ENCODE measurements around the gene PTH2.

The PTH2 gene

DNA sequence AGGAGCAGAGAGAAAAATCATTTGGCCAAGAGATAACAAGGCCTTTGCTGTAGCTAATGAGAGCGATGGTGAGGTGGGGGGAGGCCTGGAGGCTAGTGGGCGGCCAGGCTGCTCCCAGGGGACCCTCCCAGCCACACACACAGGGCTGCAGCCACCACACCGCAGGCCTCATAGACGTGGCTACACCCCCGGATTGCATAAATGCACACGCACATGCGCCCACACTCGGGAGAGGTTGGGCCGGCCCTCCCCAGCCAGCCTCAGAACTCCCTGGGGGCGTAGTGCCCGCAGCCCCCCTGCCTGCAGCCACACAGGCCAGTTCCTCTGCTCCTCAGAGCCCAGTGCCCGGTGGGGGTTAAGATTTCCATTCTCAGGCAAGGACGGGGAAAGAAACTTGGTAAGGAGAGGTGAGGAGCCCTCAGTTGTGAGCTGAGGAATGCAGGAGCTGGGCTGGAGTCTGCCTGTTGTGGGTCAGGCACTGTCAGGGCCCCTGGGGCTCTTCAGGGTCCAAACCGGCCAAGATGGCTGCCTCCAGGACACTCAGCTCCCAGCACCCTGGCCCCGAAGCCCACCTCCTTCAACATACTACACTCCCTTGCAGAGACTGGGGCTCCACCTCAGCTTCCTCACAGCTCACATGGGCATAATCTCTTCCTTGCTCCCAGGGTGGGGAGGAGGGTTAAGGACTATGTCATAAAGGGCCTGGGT, 8.0 kb downstream of the PTH2 start:
- no peak overlapping the region for H3K27ac Mint-ChIP-seq
- peaks cover 8% of the 10 kb centered on the region for H3K4me1 Mint-ChIP-seq (ENCODE audit: low read depth)
- no peak overlapping the region for H3K4me3 Mint-ChIP-seq
- H3K9me3 Mint-ChIP-seq = no peaks in the 10 kb centered on the region
- peaks cover 26% of the 10 kb centered on the region for H3K27me3 Mint-ChIP-seq
- no peaks in the 10 kb centered on the region for H3K36me3 Mint-ChIP-seq (ENCODE audit: low read depth)

DNA sequence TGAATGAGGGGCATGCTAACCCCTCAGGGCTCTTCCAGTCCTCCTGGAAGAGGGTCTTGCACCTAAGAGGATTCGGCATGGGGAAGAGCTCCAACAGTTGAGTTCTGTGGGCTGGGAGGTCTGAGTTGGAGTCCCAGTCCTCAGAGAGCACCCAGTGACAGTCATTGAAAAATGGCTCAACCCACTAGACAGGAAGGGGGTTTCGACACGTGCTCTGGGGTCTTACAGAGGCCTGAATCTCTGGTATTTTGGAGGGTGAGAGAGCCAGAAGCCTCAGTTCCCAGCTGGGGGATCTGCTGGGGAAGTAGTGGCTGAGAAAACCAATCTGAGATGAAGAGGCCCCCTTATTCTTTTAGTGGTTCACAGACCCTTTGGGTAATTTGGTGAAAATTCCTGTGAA, 9.0 kb downstream of the PTH2 start:
- H3K36me3 Mint-ChIP-seq (ENCODE audit: low read depth) = no peaks in the 10 kb centered on the region
- H3K27ac Mint-ChIP-seq = no peak overlapping the region
- peaks cover 18% of the 10 kb centered on the region for H3K4me1 Mint-ChIP-seq (ENCODE audit: low read depth)
- H3K27me3 Mint-ChIP-seq = peaks cover 16% of the 10 kb centered on the region
- no peak overlapping the region for H3K4me3 Mint-ChIP-seq
- no peaks in the 10 kb centered on the region for H3K9me3 Mint-ChIP-seq

DNA sequence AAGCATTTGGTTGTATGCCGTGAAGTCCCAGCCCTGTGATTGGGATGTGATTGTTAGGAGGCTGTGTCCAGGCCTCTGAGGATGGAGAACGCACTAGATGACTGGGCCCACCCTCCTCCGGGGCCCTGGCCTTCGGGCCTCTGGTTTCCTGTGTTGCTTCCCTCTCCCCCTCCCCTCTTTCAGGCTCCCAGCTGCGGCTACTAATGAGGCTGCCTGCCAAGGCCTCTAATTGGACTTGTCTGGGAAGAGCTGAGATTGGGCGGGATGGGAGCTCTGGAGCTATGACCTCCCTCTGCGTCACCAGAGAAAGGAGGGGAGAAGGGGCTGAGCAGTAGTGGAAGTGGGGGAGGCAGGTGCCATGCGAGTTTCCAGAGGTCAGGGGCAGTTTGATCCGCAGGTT, 9.9 kb downstream of the PTH2 start:
- H3K4me1 Mint-ChIP-seq (ENCODE audit: low read depth) = peaks cover 27% of the 10 kb centered on the region
- no peak overlapping the region for H3K4me3 Mint-ChIP-seq
- H3K27ac Mint-ChIP-seq = no peak overlapping the region
- no peaks in the 10 kb centered on the region for H3K36me3 Mint-ChIP-seq (ENCODE audit: low read depth)
- no peaks in the 10 kb centered on the region for H3K9me3 Mint-ChIP-seq
- H3K27me3 Mint-ChIP-seq = peaks cover 7% of the 10 kb centered on the region

DNA sequence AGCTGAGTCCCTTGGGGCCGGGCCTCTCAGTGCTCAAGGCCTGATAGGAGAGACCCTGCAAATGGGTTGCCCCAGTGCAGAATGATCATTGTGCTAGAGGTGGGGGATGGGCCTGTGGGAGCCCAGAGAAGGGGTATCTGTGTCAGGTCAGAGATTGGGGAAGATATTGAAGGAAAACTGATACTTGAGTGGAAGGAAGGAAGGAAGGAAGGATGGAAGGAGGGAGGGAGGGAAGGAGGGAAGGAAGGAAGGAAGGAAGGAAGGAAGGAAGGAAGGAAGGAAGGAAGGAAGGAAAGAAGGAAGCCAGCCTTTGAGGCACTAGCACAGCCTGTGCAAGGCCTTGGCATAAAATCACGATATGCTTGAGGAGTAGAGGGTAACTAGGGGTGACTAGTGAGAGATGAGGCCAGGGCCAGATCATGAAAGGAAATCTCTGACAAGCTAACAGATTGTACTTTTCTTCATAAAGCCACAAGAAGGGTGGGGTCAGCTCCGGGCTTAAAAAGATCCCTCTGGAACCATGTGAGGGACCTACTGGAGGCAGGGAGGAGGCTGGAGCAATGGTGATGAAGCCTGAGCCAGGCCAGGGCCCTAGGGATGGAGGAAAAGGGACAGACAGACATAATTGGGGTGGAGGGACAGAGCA, 11.4 kb downstream of the PTH2 start:
- no peaks in the 10 kb centered on the region for H3K36me3 Mint-ChIP-seq (ENCODE audit: low read depth)
- no peaks in the 10 kb centered on the region for H3K9me3 Mint-ChIP-seq
- no peak overlapping the region for H3K4me3 Mint-ChIP-seq
- no peak overlapping the region for H3K27ac Mint-ChIP-seq
- peaks cover 37% of the 10 kb centered on the region for H3K4me1 Mint-ChIP-seq (ENCODE audit: low read depth)
- H3K27me3 Mint-ChIP-seq = no peaks in the 10 kb centered on the region

DNA sequence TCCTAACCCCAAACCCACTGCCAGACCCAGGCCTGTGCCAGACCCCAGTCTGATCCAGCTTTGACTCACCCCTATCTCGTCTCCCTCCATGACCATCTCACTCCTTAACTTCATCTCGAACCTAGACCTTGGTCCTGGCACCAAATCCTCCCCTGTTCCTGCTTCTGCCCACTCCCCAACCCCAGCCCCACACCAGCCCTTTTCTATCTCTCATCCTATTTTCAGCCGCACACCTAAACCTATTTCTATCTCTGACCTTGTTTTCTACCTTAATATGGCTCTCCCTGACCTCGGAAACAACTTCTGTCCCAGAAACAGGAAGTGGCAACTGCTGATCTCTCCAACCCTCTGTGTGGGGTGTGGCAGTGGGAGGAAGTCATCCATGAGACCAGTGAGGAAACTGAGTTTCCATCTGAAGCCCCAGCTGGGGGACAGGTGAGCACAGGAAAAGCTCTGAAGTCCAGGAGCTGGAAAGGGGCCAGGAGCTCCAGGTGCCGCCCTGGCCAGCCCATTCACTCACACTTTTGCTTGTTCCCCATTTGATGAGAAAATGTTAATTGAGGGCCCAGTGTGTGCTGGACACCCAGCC, 13.7 kb downstream of the PTH2 start:
- no peaks in the 10 kb centered on the region for H3K9me3 Mint-ChIP-seq
- H3K36me3 Mint-ChIP-seq (ENCODE audit: low read depth) = no peaks in the 10 kb centered on the region
- H3K27ac Mint-ChIP-seq = peak overlapping the region; percentile 87
- peaks cover 37% of the 10 kb centered on the region for H3K4me1 Mint-ChIP-seq (ENCODE audit: low read depth)
- peak overlapping the region; percentile 53 for H3K4me3 Mint-ChIP-seq
- H3K27me3 Mint-ChIP-seq = no peaks in the 10 kb centered on the region

DNA sequence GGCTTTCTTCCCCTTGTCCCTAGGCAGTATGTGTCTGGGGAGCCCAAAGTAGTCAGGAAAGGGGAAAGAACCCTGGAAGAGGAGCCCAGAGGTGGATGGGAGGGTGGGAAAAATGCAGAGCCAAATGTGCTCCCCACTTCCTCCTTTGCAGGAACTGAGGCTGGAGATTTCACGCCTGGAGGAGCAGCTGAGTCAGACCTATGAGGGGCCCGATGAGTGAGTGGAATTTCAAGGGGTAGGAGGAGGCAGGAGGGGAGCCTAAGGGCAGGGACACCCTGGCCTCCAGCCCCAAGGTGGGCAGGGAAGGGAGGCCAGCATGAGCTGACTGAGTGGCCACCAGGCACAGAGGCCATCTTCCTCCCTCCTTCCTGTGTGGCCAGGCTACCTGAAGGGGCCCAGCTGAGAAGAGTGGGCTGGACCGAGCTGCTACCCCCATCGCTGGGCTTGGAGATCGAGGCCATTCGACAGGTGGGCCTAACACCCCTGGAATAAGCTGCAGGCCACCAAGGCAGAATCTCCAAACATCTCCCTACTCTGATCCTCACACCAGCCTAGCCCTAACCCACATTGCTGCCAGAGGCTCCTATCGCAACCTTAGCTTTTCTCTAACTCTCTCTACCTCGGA, 14.3 kb downstream of the PTH2 start:
- Mint-ChIP-seq H3K36me3 (ENCODE audit: low read depth) (no peaks in the 10 kb centered on the region), H3K4me3 (peak overlapping the region; percentile 53), H3K27ac (peak overlapping the region; percentile 87), H3K4me1 (ENCODE audit: low read depth) (peaks cover 37% of the 10 kb centered on the region), H3K9me3 (no peaks in the 10 kb centered on the region), H3K27me3 (no peaks in the 10 kb centered on the region)

DNA sequence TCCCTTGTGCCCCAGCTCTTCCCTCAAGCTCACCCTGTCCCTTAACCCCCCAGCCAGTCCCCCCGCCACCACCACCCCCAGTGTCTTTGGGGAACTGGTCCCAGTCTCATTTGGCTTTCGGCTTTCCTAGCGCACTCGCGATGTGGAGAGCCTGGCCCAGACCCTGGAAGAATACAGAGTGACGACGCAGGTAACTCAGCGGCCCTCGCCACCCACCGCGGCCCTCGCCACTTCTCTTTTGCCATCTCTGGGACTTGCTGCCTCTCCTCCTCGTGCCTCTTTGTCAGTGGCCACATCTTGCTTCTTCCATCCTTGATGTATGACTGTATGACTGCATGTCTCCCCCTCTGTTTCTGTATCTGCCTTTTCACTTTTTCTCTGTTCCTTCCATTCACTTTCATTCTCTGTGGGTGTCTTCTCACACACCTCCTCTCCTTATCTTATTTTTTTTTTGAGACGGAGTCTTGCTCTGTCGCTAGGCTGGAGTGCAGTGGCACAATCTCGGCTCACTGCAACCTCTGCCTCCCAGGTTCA, 15.7 kb downstream of the PTH2 start:
- Mint-ChIP-seq H3K27me3 (no peaks in the 10 kb centered on the region), H3K36me3 (ENCODE audit: low read depth) (no peaks in the 10 kb centered on the region), H3K9me3 (no peaks in the 10 kb centered on the region), H3K27ac (peak overlapping the region; percentile 43), H3K4me1 (ENCODE audit: low read depth) (peaks cover 40% of the 10 kb centered on the region), H3K4me3 (no peak overlapping the region)

DNA sequence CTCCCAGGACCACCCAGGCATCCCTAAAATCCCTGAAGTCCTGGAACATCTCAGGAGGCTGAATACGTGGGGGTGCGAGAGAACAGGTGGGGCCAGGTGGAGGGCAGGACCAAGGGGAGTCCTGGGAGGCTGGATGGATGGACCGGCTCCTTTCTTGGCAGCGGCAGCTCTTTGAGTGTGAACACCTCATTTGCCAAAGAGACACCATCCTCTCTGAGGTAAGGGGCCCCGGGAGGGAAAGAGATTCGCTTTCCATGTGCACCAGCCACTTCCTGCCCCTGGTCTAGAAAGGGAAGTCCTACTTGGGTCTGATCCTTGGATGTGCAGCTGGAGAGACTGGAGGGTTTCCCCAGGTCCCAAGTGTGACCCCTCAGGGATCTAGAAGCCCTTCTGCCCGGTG, 16.2 kb downstream of the PTH2 start:
- H3K27ac Mint-ChIP-seq = no peak overlapping the region
- H3K4me3 Mint-ChIP-seq = no peak overlapping the region
- no peaks in the 10 kb centered on the region for H3K27me3 Mint-ChIP-seq
- no peaks in the 10 kb centered on the region for H3K9me3 Mint-ChIP-seq
- no peaks in the 10 kb centered on the region for H3K36me3 Mint-ChIP-seq (ENCODE audit: low read depth)
- H3K4me1 Mint-ChIP-seq (ENCODE audit: low read depth) = peaks cover 40% of the 10 kb centered on the region

DNA sequence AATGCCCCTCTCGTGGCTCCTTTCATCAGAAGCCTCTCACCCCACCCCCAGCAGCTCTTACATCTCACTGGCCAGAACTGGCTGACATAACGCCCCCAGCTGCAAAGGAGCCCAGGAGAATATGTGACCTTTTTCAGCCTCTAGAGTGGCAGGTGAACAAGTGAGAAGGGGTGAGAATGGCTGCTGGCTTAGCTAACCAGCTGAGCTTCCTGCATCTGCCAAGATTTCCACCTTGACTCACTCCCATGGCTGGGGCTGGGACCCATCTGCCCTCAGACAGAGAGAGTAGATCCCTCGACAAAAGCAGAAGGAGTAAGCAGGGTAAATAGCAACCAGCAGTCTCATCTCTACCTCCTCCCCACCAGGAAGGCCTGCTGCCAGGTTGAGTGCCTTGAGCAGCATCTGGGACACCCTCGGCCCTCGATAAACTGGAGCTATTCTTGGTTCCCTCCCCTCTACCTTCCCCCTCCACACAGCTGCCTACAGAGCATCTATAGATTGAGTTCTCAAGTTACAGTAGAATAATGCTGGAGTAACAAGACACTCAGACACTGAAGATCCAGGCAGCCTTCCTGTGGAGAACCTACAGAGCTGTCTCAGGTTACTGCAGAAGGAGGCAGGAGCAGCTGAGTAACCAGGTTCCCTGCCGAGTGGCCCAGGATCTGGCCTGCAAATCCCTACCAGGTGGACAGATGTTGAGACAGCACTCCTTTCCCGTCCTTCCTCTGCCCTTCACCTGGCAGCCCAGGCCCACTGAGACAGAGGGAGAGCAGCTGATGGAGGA, 19.6 kb downstream of the PTH2 start:
- no peak overlapping the region for H3K4me3 Mint-ChIP-seq

DNA sequence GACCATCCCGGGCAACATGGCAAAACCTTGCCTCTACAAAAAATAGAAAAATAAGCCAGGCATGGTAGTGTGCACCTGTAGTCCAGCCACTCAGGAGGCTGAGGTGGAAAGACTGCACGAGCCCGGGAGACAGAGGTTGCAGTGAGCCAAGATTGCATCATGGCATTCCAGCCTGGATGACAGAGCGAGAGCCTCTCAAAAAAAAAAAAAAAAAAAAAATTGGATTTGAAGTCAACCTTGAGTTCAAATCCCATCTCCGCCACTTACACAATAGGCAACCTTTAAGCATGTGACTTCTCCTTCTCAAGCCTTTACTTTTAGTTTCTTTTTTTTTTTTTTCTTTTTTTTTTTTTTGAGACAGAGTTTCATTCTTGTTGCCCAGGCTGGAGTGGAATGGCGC, 23.2 kb downstream of the PTH2 start:
- Mint-ChIP-seq H3K4me3 (no peak overlapping the region), H3K4me1 (ENCODE audit: low read depth) (peaks cover 14% of the 10 kb centered on the region), H3K27me3 (no peaks in the 10 kb centered on the region), H3K27ac (no peak overlapping the region), H3K36me3 (ENCODE audit: low read depth) (no peaks in the 10 kb centered on the region), H3K9me3 (no peaks in the 10 kb centered on the region)

More for the DNA sequence above, 19.6 kb downstream of the PTH2 start:
- H3K27me3 Mint-ChIP-seq = no peaks in the 10 kb centered on the region
- H3K4me1 Mint-ChIP-seq (ENCODE audit: low read depth) = peaks cover 17% of the 10 kb centered on the region
- H3K36me3 Mint-ChIP-seq (ENCODE audit: low read depth) = no peaks in the 10 kb centered on the region
- no peak overlapping the region for H3K27ac Mint-ChIP-seq
- H3K9me3 Mint-ChIP-seq = no peaks in the 10 kb centered on the region

DNA sequence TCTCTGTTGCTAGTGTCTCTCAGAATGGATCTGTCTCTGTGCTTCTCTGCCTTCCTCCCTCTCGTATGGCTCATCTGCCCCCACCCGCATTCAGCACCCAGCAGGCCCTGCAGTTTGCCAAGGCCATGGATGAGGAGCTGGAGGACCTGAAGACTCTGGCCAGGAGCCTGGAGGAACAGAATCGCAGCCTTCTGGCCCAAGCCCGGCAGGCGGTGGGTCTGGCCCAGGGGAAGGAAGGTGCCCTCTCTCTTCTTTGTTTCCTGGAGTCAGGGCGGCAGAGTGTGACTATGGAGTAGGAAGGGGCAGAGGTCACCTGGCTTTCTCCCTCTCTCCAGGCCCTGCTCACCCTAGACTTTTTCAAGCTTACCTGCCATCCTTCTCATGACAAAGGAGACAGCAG, 24.3 kb downstream of the PTH2 start:
- Mint-ChIP-seq H3K4me3 (no peak overlapping the region), H3K27me3 (no peaks in the 10 kb centered on the region), H3K4me1 (ENCODE audit: low read depth) (peaks cover 14% of the 10 kb centered on the region), H3K27ac (no peak overlapping the region), H3K9me3 (no peaks in the 10 kb centered on the region), H3K36me3 (ENCODE audit: low read depth) (no peaks in the 10 kb centered on the region)

DNA sequence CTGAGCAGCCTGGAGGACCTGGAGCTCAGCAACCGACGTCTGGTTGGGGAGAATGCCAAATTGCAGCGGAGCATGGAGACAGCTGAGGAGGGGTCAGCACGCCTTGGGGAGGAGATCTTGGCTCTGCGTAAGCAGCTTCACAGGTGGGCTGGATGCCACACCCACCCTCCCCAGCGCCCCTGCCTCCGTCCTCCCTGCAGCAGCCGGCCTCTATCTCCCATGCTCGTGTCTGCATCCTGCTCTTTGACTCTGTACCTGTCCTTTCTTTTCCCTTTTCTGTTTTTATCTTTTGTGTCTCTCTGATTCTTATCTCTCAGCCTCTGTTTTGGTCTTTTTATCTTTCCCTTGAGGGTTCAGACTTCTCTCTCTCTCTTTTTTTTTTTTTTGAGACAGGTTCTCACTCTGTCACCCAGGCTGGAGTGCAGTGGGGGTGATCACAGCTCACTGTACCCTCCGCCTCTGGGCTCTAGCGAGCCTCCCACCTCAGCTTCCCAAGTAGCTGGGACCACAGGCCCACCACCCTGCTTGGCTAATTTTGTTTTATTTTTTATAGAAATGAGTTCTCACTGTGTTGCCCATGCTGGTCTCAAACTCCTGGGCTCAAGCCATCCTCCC, 25.1 kb downstream of the PTH2 start:
- no peaks in the 10 kb centered on the region for H3K9me3 Mint-ChIP-seq
- H3K4me1 Mint-ChIP-seq (ENCODE audit: low read depth) = peaks cover 11% of the 10 kb centered on the region

DNA sequence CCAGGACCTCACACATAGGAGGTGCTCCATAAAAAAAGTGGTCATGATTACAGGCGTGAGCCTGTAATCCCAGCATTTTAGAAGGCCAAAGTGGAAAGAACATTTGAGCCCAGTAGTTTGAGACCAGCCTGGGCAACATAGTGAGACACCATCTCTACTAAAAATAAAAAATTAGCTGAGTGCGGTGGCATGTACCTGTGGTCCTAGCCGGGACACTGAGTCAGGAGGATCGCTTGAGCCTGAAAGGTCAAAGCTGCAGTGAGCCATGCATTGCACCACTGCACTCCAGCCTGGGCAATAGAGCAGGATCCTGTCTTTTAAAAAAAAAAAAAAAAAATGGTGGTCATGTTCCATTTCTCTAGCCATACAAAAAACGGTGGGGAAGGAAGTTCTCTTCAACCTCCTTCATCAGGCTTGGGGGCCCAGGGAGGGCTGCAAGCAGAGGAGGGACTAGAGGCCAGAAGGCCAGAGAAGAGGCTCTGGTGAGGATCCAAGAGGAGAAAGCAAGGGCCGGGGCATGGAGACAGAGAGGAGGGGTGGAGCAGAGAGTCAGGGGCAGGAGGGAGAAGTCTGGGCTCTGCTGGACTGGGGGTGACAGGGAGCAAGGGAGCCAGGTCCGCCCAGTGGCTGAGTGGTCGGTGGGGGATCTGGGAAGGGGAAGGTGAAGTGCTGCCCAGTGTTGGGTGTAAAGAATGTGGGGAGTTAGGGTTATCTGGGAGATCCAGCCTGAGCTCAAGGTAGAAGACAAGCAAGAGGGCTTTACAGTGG, 26.3 kb downstream of the PTH2 start:
- no peaks in the 10 kb centered on the region for H3K36me3 Mint-ChIP-seq (ENCODE audit: low read depth)
- peaks cover 15% of the 10 kb centered on the region for H3K4me1 Mint-ChIP-seq (ENCODE audit: low read depth)
- no peaks in the 10 kb centered on the region for H3K9me3 Mint-ChIP-seq
- peaks cover 3% of the 10 kb centered on the region for H3K27me3 Mint-ChIP-seq
- no peak overlapping the region for H3K4me3 Mint-ChIP-seq
- H3K27ac Mint-ChIP-seq = no peak overlapping the region

More for the DNA sequence above, 25.1 kb downstream of the PTH2 start:
- no peak overlapping the region for H3K27ac Mint-ChIP-seq
- no peak overlapping the region for H3K4me3 Mint-ChIP-seq
- H3K36me3 Mint-ChIP-seq (ENCODE audit: low read depth) = no peaks in the 10 kb centered on the region
- H3K27me3 Mint-ChIP-seq = no peaks in the 10 kb centered on the region
